Retinal pigment epithelial cell (primary cell): Measurements from ENCODE around the gene CNTNAP2.

Experiments
- DNase-seq: peaks from one replicate; pipeline ENCODE4 v3.0.0-alpha.2; 2010; ENCODE audit warnings: low read depth
- H3K4me3 ChIP-seq: 2 replicates; pipeline ENCODE4 v1.5.1; 2011; ENCODE audit warnings: mild to moderate bottlenecking, low read length, control low read depth, moderate library complexity
- CTCF ChIP-seq: conservative IDR thresholded peaks from 2 replicates; pipeline ENCODE4 v1.5.1; 2011; ENCODE audit warnings: low read depth, low read length, control low read depth, inconsistent platforms

CNTNAP2 gene

DNA sequence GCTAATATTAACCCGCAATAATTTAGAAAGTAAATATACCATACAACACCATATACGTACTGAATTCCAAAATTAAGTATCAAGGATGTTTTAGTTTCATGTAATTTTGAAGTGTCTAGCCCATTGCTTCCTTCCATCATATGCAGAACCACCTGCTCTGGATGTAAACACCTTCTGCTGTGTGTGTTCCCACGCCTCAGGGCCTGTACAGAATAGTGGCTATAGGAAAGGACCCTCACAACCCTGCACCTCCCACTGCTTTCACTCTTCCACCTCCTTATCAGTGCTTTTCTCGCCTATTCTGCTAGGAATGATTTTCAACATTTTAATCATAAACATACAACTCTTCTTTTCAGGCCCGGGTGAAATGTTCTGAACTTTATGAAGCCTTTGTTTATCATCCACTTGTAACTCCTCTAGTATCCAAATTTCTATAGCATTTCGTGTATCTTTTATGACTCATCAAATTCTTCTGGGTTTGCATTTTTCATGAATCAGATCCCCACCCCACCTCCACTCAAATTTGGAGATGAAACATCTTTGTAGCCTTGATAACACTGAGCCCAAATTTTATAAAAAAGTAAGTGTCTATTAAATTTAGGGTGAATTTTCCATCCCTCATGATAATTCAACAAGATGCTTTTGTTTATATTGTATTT lies 1367.2 kb downstream of the CNTNAP2 start:
- TF ChIP-seq CTCF, result no peak
- DNase-seq, result no peak
- H3K4me3 ChIP-seq, result no peak overlapping the region

DNA sequence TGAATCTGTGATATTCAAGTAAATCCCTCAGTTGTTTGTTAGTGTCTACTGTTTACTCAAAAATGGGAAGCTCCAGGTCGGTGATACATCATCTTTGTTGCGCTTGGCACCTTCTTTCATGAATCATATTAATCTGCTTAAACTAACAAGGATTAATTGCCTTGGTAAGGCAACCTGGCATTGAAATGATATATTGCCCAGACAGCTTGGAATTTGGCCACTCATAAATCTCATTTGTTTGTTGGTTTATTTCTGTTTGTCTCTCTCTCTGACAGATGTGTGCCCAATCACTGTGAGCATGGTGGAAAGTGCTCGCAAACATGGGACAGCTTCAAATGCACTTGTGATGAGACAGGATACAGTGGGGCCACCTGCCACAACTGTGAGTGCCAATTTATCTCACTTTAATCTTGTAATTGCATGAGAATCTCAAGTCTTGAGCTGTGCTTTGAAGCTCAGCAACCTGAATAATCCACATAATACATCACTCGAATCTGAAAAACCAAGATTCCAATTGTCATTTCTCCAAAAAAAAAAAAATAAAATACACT lies 1369.1 kb downstream of the CNTNAP2 start:
- no peak overlapping the region for H3K4me3 ChIP-seq
- TF ChIP-seq CTCF, result no peak
- peak; percentile 20 for DNase-seq

DNA sequence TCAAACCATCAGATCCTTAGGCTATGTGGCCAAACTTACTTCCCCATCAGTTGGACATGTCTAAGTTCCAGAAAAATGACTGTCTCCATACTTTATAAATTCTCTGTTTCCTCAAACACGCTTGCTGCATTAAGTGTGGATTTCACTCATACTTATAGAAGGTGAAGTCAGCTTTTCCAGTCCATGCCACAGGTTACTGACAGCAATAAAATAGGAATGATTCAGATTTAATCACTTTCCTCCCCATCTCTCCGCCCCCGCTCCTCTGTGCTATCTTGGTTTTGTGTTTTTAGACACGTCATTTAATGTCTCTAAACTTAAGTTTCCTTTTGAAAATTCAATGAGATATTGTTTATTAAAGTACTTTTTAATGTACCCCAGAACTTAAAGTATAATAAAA lies 1376.0 kb downstream of the CNTNAP2 start:
- no peak overlapping the region for H3K4me3 ChIP-seq
- no peak for TF ChIP-seq CTCF
- DNase-seq, result no peak

GRCh38 chr7:147496209-147496608 lies 1379.6 kb downstream of the CNTNAP2 start:
- no peak for DNase-seq
- H3K4me3 ChIP-seq, result no peak overlapping the region
- no peak for TF ChIP-seq CTCF

DNA sequence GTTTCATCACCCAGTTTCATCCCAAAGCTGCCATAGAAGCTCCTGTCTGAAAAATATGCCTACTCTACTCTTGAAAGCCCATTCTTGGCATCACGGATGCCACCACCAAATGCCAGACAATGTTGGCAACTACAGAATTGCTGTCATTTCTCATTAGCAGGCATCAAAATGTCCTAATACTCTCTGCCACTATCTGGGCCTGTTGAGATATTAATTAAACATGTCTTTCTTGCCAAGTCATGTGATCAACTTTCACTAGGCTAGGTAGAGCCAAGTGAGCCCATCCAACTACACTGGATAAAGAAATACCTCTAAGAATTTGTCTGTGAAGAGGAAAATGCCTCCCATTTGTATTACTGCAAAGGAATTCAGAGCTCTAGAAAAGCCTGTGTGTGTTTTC lies 1380.6 kb downstream of the CNTNAP2 start:
- no peak overlapping the region for H3K4me3 ChIP-seq
- DNase-seq, result no peak
- no peak for TF ChIP-seq CTCF

DNA sequence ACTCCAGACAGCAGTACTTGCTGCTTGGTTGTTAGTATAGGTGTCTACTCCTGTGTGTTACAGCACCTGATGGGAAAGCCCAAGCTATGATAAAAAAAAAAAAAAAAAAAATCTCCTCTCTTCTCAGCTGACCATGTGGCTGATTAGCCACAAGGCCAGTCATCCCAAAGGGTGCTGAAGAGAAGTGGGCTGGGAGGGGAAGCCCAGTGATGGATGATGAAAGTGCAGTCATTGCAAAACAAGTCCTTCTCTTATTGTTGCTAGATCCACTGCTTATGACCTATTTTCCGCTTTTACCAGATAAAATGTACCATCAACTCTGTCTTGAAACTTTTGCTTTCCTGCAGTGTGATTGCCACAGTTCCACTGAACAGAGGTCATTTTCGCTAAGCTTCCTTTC lies 1381.5 kb downstream of the CNTNAP2 start:
- TF ChIP-seq CTCF, result no peak
- H3K4me3 ChIP-seq, result no peak overlapping the region
- no peak for DNase-seq

DNA sequence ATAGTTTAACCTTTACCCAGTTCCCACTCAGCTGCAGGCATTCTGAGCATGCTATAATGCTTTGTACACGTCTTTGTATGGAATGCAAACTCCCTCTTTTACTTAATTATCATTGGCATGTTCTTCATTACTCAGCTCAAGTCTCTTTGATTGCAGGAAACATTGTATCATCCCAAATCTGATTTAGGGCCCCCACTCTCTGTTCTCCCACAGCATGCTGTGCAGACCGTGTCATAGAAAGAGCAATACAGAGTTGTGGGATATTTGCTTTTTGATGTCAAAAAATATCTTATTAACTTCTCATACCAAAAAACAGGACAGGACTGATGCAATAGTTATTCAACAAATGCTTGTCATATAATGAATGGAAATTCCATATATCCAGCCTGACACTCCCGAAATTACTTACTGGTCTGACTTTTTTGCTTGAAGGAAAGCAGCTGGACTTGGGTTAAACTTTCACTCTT lies 1392.5 kb downstream of the CNTNAP2 start:
- no peak overlapping the region for H3K4me3 ChIP-seq
- TF ChIP-seq CTCF, result no peak
- DNase-seq, result peak; percentile 65
